Testis (tissue), 2 donors: ENCODE data around the gene NHSL1.

ENCODE experiments used
- POLR2A ChIP-seq: fragments of 450-650 bp; IDR thresholded peaks from one replicate; pipeline ENCODE4 v1.6.1; 2017; ENCODE audit warnings: antibody characterized with exemption, mild to moderate bottlenecking, moderate library complexity
- TF ChIP-seq, protein P1 (sequence below), 3 experiments: fragments of 450-650 bp in 2 of 3; fragments of 200-600 bp in 1 of 3; sonication (generic) in 1 of 3; IDR thresholded peaks; one replicate each; pipeline ENCODE4 v1.5.1; 2016 to 2019; ENCODE audit warnings: antibody characterized with exemption in 3 of 3, mild to moderate bottlenecking in 2 of 3, moderate library complexity in 1 of 3

DNA sequence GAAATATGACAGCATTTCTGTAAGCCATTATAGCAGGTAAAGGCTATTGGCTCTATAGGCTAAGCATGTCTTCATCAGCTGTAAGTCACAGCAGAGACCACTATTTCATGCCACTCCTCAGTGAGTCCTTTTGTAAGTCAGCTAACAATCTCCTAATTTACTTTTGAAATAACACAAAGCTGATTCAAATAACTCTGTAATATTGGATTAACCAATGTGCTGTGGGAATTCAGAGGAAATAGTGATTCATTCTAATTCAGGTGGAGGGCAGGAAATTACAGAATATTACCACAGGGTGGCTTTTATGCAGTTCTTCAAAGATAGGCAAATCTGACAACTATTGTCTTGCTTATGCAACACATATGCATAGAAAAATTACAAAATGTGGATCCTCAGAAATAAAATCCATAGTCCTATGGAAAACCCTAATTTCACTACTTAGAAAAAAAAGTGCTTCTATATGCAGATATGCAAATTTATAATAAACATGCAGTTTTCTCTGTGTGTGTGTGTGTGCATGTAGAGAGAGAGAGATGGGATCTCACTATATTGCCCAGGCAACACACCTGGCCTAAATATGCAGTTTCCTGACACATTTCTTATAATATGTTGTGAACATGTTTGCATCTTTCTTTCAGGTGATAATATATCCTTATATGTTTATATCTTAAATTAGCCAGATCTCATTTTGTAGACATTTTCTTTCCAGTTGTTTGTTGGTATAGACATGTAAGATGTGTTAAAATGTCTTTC, 126.4 kb downstream of the NHSL1 start:
- TF ChIP-seq, protein P1, sequence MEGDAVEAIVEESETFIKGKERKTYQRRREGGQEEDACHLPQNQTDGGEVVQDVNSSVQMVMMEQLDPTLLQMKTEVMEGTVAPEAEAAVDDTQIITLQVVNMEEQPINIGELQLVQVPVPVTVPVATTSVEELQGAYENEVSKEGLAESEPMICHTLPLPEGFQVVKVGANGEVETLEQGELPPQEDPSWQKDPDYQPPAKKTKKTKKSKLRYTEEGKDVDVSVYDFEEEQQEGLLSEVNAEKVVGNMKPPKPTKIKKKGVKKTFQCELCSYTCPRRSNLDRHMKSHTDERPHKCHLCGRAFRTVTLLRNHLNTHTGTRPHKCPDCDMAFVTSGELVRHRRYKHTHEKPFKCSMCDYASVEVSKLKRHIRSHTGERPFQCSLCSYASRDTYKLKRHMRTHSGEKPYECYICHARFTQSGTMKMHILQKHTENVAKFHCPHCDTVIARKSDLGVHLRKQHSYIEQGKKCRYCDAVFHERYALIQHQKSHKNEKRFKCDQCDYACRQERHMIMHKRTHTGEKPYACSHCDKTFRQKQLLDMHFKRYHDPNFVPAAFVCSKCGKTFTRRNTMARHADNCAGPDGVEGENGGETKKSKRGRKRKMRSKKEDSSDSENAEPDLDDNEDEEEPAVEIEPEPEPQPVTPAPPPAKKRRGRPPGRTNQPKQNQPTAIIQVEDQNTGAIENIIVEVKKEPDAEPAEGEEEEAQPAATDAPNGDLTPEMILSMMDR (IDR thresholded peaks at IDR 0.05): no peak
- TF ChIP-seq POLR2A: no peak
